Muscle of leg (tissue), 16 donors: ENCODE measurements around the gene IL23R. TPM values are rescaled to one million over a fixed set of nuclear protein-coding genes. Genes with fewer than 3 reads are reported as not detected.

Experiments
- DNase-seq: peaks from one replicate; pipeline ENCODE4 v3.0.0; 2013
- H3K27ac ChIP-seq: one replicate; pipeline ENCODE4 v1.5.1; 2013; ENCODE audit warnings: mild to moderate bottlenecking, low read length, control low read depth
- H3K27me3 ChIP-seq: one replicate; pipeline ENCODE4 v1.6.1; 2013; ENCODE audit warnings: low read length; ENCODE audit not compliant: control insufficient read depth, insufficient read depth
- H3K36me3 ChIP-seq: one replicate; pipeline ENCODE4 v1.6.1; 2013; ENCODE audit warnings: low read length; ENCODE audit not compliant: control insufficient read depth, insufficient read depth
- H3K4me1 ChIP-seq: one replicate; pipeline ENCODE4 v1.6.1; 2013; ENCODE audit warnings: low read length; ENCODE audit not compliant: control insufficient read depth, insufficient read depth
- H3K4me3 ChIP-seq: one replicate; pipeline ENCODE4 v1.5.1; 2013; ENCODE audit warnings: low read length, control low read depth
- H3K9me3 ChIP-seq: replicated peaks from 2 replicates; pipeline ENCODE4 v1.6.1; 2013; ENCODE audit warnings: low read depth, low read length; ENCODE audit not compliant: control insufficient read depth
- WGBS: methylation state at CpG from one replicate; pipeline ENCODE4 v1.1.5; 2013; ENCODE audit warnings: missing lambda C conversion rate; ENCODE audit not compliant: insufficient coverage; 5-methylcytosine and 5-hydroxymethylcytosine counted together
- long read RNA-seq, 11 donors: transcript quantifications; one replicate each; lab custom pipeline, GENCODE V29; 2026
- polyA plus RNA-seq, 8 donors: library from polyadenylated mRNA; unstranded; fragments of 120-200 nt; gene quantifications; one replicate each; pipeline versions ENCODE4 v1.2.1 to v1.2.3, GENCODE V29; 2013; ENCODE audit warnings: inconsistent platforms in 1 of 8, low replicate concordance in 1 of 8; ENCODE audit not compliant: insufficient read length in 8 of 8, insufficient read depth in 1 of 8
- total RNA-seq: library from RNA; stranded (reverse); fragments of 120-200 nt; gene quantifications from one replicate; pipeline ENCODE4 v1.2.4, GENCODE V29; 2013

The IL23R gene
- total RNA-seq, result 0.04 TPM
- polyA plus RNA-seq, result under 1 TPM in 3 of 8 donors, not detected in 5; 0.05 to 0.12 (median 0.07) TPM
- long read RNA-seq, donor 1, result 0 reads
- long read RNA-seq, donor 2, result 0 reads
- long read RNA-seq, donor 3, result 0 reads
- long read RNA-seq, donor 4, result 0 reads
- long read RNA-seq, donor 5, result 0 reads
- long read RNA-seq, donor 6, result 0 reads
- long read RNA-seq, donor 7, result 0 reads
- long read RNA-seq, donor 8, result 0 reads
- long read RNA-seq, donor 9, result 0 reads
- long read RNA-seq, donor 10, result 0 reads
- long read RNA-seq, donor 11, result 0 reads

GRCh38 chr1:67166196-67166595, at the start of gene IL23R:
TSS of gene IL23R (plus strand) at chr1:67166454. CDS start at chr1:67168121, 1,667 bp downstream.
- no peaks in the 10 kb centered on the region for H3K4me1 ChIP-seq
- H3K9me3 ChIP-seq, result no peaks in the 10 kb centered on the region
- peak; percentile 9 for DNase-seq
- H3K27ac ChIP-seq, result no peak within 1 kb of the TSS
- H3K36me3 ChIP-seq, result no peaks in the 10 kb centered on the region
- H3K27me3 ChIP-seq, result no peaks in the 10 kb centered on the region
- H3K4me3 ChIP-seq, result no peak within 1 kb of the TSS
- 53% methylated on average over 2 of the region's 4 CpGs for WGBS

GRCh38 chr1:67118191-67118590, 48.1 kb upstream of the IL23R start:
- Histone ChIP-seq H3K4me1 (no peaks in the 10 kb centered on the region), H3K4me3 (no peak overlapping the region), H3K36me3 (no peaks in the 10 kb centered on the region), H3K9me3 (no peaks in the 10 kb centered on the region), H3K27ac (no peak overlapping the region), H3K27me3 (no peaks in the 10 kb centered on the region)
- no peak for DNase-seq

GRCh38 chr1:67118646-67119045, 47.6 kb upstream of the IL23R start:
- no peak for DNase-seq
- Histone ChIP-seq H3K27me3 (no peaks in the 10 kb centered on the region), H3K27ac (no peak overlapping the region), H3K9me3 (no peaks in the 10 kb centered on the region), H3K36me3 (no peaks in the 10 kb centered on the region), H3K4me3 (no peak overlapping the region), H3K4me1 (no peaks in the 10 kb centered on the region)
- 30% methylated on average over 1 of the region's 3 CpGs for WGBS

GRCh38 chr1:67120855-67121619, 45.2 kb upstream of the IL23R start:
- WGBS, result 90% methylated on average over 1 of the region's 4 CpGs
- H3K9me3 ChIP-seq, result no peaks in the 10 kb centered on the region

GRCh38 chr1:67124455-67124854, 41.8 kb upstream of the IL23R start:
- no peaks in the 10 kb centered on the region for H3K36me3 ChIP-seq
- no peak overlapping the region for H3K4me3 ChIP-seq
- 83% methylated on average over 4 of the region's 4 CpGs for WGBS
- H3K4me1 ChIP-seq, result no peaks in the 10 kb centered on the region
- no peak for DNase-seq
- H3K27ac ChIP-seq, result no peak overlapping the region
- no peaks in the 10 kb centered on the region for H3K9me3 ChIP-seq
- no peaks in the 10 kb centered on the region for H3K27me3 ChIP-seq

More at GRCh38 chr1:67120855-67121619, 45.2 kb upstream of the IL23R start:
- H3K36me3 ChIP-seq, result no peaks in the 10 kb centered on the region
- no peak overlapping the region for H3K27ac ChIP-seq
- H3K4me3 ChIP-seq, result no peak overlapping the region
- H3K4me1 ChIP-seq, result no peaks in the 10 kb centered on the region
- no peak for DNase-seq
- no peaks in the 10 kb centered on the region for H3K27me3 ChIP-seq

- WGBS, result no CpG with 5 or more reads among the region's 5 CpGs
These were observed 40.0 kb upstream of the IL23R start for GRCh38 chr1:67126111-67126746.

GRCh38 chr1:67126974-67127373, 39.3 kb upstream of the IL23R start:
- Histone ChIP-seq H3K4me3 (no peak overlapping the region), H3K36me3 (no peaks in the 10 kb centered on the region), H3K4me1 (no peaks in the 10 kb centered on the region), H3K9me3 (no peaks in the 10 kb centered on the region), H3K27ac (no peak overlapping the region), H3K27me3 (no peaks in the 10 kb centered on the region)
- no peak for DNase-seq
- WGBS, result no CpG with 5 or more reads among the region's 1 CpG

More at GRCh38 chr1:67126111-67126746, 40.0 kb upstream of the IL23R start:
- Histone ChIP-seq H3K27me3 (no peaks in the 10 kb centered on the region), H3K4me3 (no peak overlapping the region), H3K4me1 (no peaks in the 10 kb centered on the region), H3K27ac (no peak overlapping the region), H3K36me3 (no peaks in the 10 kb centered on the region), H3K9me3 (no peaks in the 10 kb centered on the region)
- no peak for DNase-seq

GRCh38 chr1:67130673-67131072, 35.6 kb upstream of the IL23R start:
- H3K9me3 ChIP-seq, result no peaks in the 10 kb centered on the region
- no CpG with 5 or more reads among the region's 2 CpGs for WGBS
- no peaks in the 10 kb centered on the region for H3K36me3 ChIP-seq
- no peak for DNase-seq
- peaks cover 5% of the 10 kb centered on the region for H3K27me3 ChIP-seq
- H3K27ac ChIP-seq, result no peak overlapping the region
- no peak overlapping the region for H3K4me3 ChIP-seq
- peaks cover 6% of the 10 kb centered on the region for H3K4me1 ChIP-seq

- no peak overlapping the region for H3K27ac ChIP-seq
- 100% methylated on average over 1 of the region's 2 CpGs for WGBS
- no peak overlapping the region for H3K4me3 ChIP-seq
- peaks cover 6% of the 10 kb centered on the region for H3K4me1 ChIP-seq
- H3K27me3 ChIP-seq, result peaks cover 5% of the 10 kb centered on the region
- no peaks in the 10 kb centered on the region for H3K36me3 ChIP-seq
- no peaks in the 10 kb centered on the region for H3K9me3 ChIP-seq
- DNase-seq, result no peak
These were observed 33.1 kb upstream of the IL23R start for GRCh38 chr1:67133177-67133576.

- DNase-seq, result peak; percentile 18
- Histone ChIP-seq H3K27ac (no peak within 1 kb of the TSS), H3K4me1 (peaks cover 6% of the 10 kb centered on the region), H3K36me3 (no peaks in the 10 kb centered on the region), H3K9me3 (no peaks in the 10 kb centered on the region), H3K4me3 (peak within 1 kb of the TSS; percentile 37), H3K27me3 (peaks cover 5% of the 10 kb centered on the region)
- 15% methylated on average over 24 of the region's 28 CpGs for WGBS
These were observed 31.6 kb upstream of the IL23R start, which contains the start of gene C1orf141 for GRCh38 chr1:67134695-67135094. TSS of gene C1orf141 (minus strand) at chr1:67134970. CDS start at chr1:67127240, 7,730 bp downstream.
